ENCODE data around the gene METTL22.

GRCh38 chr16:8579559-8579958, 41.9 kb upstream of the METTL22 start:
- TF ChIP-seq, protein P1, sequence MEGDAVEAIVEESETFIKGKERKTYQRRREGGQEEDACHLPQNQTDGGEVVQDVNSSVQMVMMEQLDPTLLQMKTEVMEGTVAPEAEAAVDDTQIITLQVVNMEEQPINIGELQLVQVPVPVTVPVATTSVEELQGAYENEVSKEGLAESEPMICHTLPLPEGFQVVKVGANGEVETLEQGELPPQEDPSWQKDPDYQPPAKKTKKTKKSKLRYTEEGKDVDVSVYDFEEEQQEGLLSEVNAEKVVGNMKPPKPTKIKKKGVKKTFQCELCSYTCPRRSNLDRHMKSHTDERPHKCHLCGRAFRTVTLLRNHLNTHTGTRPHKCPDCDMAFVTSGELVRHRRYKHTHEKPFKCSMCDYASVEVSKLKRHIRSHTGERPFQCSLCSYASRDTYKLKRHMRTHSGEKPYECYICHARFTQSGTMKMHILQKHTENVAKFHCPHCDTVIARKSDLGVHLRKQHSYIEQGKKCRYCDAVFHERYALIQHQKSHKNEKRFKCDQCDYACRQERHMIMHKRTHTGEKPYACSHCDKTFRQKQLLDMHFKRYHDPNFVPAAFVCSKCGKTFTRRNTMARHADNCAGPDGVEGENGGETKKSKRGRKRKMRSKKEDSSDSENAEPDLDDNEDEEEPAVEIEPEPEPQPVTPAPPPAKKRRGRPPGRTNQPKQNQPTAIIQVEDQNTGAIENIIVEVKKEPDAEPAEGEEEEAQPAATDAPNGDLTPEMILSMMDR (IDR thresholded peaks at IDR 0.05) = no peak
- no peak for TF ChIP-seq POLR2A (IDR thresholded peaks at IDR 0.05)

All from body of pancreas (tissue), 4 donors.